HepG2 (cell line): ENCODE data around the gene NBEAL1.

Source experiments
- ATF7-NPFF ChIP-seq: sonication (generic); formaldehyde crosslinking; IDR thresholded peaks from 2 replicates; pipeline ENCODE4 v1.8.1; 2023; ENCODE audit warnings: mild to moderate bottlenecking, low read depth, missing genetic modification reagents, moderate library complexity
- CBX5 ChIP-seq: sonication (generic); formaldehyde crosslinking; IDR thresholded peaks from 2 replicates; pipeline ENCODE4 v1.4.0; 2020; ENCODE audit warnings: missing genetic modification reagents, borderline replicate concordance
- HOXA7 ChIP-seq: sonication (generic); formaldehyde crosslinking; IDR thresholded peaks from 2 replicates; pipeline ENCODE4 v1.8.1; 2022; ENCODE audit warnings: mild to moderate bottlenecking, missing genetic modification reagents, moderate library complexity
- MYC ChIP-seq: sonication (generic); formaldehyde crosslinking; IDR thresholded peaks from 2 replicates; pipeline ENCODE4 v1.9.0; 2021; ENCODE audit warnings: missing genetic modification reagents, borderline replicate concordance
- PTBP1 ChIP-seq: fragments of 200-400 bp; formaldehyde crosslinking; IDR thresholded peaks from 2 replicates; pipeline ENCODE4 v1.6.1; 2018; ENCODE audit warnings: low read length, low read depth; ENCODE audit not compliant: poor library complexity, severe bottlenecking
- TAF1 ChIP-seq: sonication (generic); formaldehyde crosslinking; IDR thresholded peaks from 2 replicates; pipeline ENCODE4 v1.4.0; 2020; ENCODE audit warnings: missing genetic modification reagents
- TCF12 ChIP-seq, 2 experiments: fragments of 450-650 bp in 1 of 2; sonication (generic) in 1 of 2; formaldehyde crosslinking in 1 of 2; IDR thresholded peaks; 2 replicates each; pipeline versions ENCODE4 v1.6.1 to v1.8.0; 2017 to 2022; ENCODE audit warnings: antibody characterized with exemption in 1 of 2, mild to moderate bottlenecking in 1 of 2, missing genetic modification reagents in 1 of 2, moderate library complexity in 1 of 2
- ZFX ChIP-seq: sonication (generic); formaldehyde crosslinking; IDR thresholded peaks from 2 replicates; pipeline ENCODE4 v1.4.0; 2020; ENCODE audit warnings: mild to moderate bottlenecking, low read depth, missing genetic modification reagents, moderate library complexity
- TF ChIP-seq, protein P1 (sequence below): sonication (generic); formaldehyde crosslinking; IDR thresholded peaks from 2 replicates; pipeline ENCODE4 v1.8.1; 2023; ENCODE audit warnings: mild to moderate bottlenecking, moderate library complexity, missing genetic modification reagents
- TF ChIP-seq, protein P2 (sequence below): sonication (generic); formaldehyde crosslinking; IDR thresholded peaks from 2 replicates; pipeline ENCODE4 v1.5.0; 2020; ENCODE audit warnings: mild to moderate bottlenecking, missing genetic modification reagents, moderate library complexity
- TF ChIP-seq, protein P3 (sequence below): sonication (generic); formaldehyde crosslinking; IDR thresholded peaks from 2 replicates; pipeline ENCODE4 v1.4.0; 2020; ENCODE audit warnings: low read depth, mild to moderate bottlenecking, missing genetic modification reagents

DNA sequence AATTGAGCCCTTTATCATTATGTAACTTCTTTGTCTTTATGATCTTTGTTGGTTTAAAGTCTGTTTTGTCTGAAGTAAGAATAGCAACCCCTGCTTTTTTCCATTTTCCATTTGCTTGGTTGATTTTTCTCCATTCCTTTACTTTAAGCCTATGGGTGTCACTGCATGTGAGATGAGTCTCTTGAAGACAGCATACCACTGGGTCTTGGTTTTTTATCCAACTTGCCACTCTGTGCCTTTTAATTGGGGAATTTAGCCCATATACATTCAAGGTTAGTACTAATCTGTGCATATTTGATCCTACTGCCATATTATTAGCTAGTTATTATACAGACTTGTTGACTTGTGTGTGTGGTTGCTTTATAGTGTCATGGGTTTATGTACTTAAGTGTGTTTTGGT lies 89.6 kb downstream of the NBEAL1 start:
- TF ChIP-seq, protein P1, sequence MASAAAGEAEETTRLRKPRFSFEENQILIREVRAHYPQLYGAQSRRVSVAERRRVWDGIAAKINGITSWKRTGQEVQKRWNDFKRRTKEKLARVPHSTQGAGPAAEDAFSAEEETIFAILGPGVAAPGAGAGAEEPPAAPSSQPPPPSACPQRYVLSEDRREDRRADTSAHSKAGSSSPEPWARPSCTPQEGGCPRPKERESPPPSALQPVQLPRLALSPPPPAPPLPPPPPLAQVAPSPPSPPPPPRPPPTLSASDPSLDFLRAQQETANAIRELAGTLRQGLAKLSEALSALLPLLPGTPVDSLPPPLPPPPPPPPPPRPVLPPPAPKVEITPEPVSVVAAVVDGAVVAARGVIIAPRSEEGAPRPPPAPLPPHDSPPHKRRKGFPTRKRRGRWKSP (CRISPR knock-in tag), result no peak
- TF ChIP-seq ZFX (no peak), TAF1 (no peak), TCF12 (IDR thresholded peaks at IDR 0.05) (no peak), TCF12 (CRISPR knock-in tag; IDR thresholded peaks at IDR 0.05) (no peak), CBX5 (no peak), MYC (CRISPR knock-in tag) (no peak), ATF7-NPFF (CRISPR knock-in tag) (no peak), PTBP1 (no peak), HOXA7 (CRISPR knock-in tag) (no peak)
- TF ChIP-seq, protein P2, sequence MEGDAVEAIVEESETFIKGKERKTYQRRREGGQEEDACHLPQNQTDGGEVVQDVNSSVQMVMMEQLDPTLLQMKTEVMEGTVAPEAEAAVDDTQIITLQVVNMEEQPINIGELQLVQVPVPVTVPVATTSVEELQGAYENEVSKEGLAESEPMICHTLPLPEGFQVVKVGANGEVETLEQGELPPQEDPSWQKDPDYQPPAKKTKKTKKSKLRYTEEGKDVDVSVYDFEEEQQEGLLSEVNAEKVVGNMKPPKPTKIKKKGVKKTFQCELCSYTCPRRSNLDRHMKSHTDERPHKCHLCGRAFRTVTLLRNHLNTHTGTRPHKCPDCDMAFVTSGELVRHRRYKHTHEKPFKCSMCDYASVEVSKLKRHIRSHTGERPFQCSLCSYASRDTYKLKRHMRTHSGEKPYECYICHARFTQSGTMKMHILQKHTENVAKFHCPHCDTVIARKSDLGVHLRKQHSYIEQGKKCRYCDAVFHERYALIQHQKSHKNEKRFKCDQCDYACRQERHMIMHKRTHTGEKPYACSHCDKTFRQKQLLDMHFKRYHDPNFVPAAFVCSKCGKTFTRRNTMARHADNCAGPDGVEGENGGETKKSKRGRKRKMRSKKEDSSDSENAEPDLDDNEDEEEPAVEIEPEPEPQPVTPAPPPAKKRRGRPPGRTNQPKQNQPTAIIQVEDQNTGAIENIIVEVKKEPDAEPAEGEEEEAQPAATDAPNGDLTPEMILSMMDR, result no peak
- TF ChIP-seq, protein P3, sequence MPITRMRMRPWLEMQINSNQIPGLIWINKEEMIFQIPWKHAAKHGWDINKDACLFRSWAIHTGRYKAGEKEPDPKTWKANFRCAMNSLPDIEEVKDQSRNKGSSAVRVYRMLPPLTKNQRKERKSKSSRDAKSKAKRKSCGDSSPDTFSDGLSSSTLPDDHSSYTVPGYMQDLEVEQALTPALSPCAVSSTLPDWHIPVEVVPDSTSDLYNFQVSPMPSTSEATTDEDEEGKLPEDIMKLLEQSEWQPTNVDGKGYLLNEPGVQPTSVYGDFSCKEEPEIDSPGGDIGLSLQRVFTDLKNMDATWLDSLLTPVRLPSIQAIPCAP, result no peak
